Measurements from ENCODE around the gene PEX14.

Gene PEX14

DNA sequence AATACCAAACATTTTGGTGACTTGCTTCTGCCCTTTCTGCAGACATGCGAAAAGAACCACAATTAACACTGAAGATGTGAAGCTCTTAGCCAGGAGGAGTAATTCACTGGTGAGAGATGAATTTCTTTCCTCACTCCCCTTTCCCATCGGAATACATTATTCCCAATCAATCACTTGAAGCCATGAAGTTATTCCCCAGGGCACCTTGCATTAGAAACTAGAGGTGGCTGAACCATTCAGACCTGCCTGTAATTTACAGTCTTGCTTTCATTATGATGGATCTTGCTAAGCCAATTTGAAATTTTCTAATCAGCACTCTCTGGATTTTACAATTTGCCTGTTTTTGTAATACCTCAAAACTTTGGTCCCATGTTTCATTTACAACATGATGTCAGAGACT is 34.4 kb upstream of the PEX14 start:
- no peak for DNase-seq (ENCODE audit: low read depth)
- TF ChIP-seq, protein P1, sequence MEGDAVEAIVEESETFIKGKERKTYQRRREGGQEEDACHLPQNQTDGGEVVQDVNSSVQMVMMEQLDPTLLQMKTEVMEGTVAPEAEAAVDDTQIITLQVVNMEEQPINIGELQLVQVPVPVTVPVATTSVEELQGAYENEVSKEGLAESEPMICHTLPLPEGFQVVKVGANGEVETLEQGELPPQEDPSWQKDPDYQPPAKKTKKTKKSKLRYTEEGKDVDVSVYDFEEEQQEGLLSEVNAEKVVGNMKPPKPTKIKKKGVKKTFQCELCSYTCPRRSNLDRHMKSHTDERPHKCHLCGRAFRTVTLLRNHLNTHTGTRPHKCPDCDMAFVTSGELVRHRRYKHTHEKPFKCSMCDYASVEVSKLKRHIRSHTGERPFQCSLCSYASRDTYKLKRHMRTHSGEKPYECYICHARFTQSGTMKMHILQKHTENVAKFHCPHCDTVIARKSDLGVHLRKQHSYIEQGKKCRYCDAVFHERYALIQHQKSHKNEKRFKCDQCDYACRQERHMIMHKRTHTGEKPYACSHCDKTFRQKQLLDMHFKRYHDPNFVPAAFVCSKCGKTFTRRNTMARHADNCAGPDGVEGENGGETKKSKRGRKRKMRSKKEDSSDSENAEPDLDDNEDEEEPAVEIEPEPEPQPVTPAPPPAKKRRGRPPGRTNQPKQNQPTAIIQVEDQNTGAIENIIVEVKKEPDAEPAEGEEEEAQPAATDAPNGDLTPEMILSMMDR (IDR thresholded peaks at IDR 0.05; ENCODE audit: control insufficient read depth, insufficient read depth, low read depth, low read length, missing control alignments): no peak
- no peak overlapping the region for H3K4me3 ChIP-seq (ENCODE audit: control insufficient read depth, low read depth, low read length)

DNA sequence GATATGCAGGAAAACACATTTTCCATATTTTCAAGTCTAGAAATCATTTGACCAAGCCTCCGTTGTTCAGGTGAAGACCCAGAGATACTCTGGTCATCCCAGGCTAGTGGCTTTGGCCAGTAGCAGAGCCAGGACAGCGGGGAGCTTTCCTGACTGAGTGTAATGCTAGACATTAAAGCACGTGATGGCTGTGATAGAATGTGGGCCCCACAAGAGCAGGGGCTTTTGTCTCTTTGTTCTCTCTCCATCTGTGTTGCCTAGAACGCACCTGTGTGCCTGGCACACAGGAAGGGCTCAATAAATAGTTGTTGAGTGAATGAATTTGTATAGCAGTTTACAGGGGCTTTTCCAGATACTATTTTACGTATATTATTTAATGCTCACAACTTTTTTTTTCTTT is 34.0 kb upstream of the PEX14 start:
- no peak for DNase-seq (ENCODE audit: low read depth)
- no peak overlapping the region for H3K4me3 ChIP-seq (ENCODE audit: control insufficient read depth, low read depth, low read length)
- TF ChIP-seq, protein P1 (IDR thresholded peaks at IDR 0.05; ENCODE audit: control insufficient read depth, insufficient read depth, low read depth, low read length, missing control alignments): no peak

DNA sequence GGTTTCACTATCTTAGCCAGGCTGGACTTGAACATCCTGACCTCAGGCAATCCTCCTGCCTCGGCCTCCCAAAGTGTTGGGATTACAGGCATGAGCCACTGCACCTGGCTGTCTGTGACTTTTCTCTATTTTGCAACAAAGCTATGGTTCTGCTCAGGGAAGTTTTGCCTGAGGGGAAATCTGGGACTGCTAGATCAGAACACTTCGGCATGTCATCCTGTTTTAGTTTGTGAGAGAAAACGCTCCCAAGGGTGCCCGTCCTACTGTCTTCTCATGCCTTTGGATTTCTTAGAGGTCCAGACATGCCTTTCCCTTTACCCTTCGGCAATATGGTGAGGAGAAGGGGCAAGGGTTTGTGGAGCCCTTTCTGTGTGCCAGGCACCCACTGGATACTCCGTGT is 30.5 kb upstream of the PEX14 start:
- TF ChIP-seq, protein P1 (IDR thresholded peaks at IDR 0.05; ENCODE audit: control insufficient read depth, insufficient read depth, low read depth, low read length, missing control alignments): no peak
- H3K4me3 ChIP-seq (ENCODE audit: control insufficient read depth, low read depth, low read length): no peak overlapping the region
- DNase-seq (ENCODE audit: low read depth): no peak

DNA sequence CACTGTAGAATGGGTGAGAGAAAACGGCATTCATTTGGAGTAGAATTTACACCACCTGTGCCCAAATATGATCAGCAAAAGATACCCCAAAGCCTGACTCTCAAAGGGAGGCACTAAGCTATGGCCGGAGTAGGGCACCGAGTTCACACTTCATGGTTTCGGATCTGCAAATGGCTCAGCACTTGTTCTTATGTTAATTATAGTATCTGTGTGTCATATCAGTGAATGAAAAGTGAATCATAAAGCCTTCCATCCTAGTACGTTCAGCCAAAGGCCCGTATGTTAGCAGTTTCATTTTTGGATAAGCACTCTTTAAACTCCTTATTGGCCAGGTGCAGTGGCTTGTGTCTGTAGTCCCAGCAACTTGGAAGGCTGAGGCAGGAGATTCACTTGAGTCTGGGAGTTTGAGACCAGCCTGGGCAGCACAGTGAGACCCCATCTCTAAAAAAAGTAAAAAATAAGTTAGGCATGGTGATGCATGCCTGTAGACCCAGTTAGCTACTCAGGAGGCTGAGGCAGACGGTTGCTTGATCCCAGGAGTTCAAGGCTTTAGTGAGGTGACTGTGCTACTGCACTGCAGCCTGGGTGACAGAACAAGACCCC is 29.9 kb upstream of the PEX14 start:
- TF ChIP-seq, protein P1 (IDR thresholded peaks at IDR 0.05; ENCODE audit: control insufficient read depth, insufficient read depth, low read depth, low read length, missing control alignments): no peak
- no peak for DNase-seq (ENCODE audit: low read depth)

DNA sequence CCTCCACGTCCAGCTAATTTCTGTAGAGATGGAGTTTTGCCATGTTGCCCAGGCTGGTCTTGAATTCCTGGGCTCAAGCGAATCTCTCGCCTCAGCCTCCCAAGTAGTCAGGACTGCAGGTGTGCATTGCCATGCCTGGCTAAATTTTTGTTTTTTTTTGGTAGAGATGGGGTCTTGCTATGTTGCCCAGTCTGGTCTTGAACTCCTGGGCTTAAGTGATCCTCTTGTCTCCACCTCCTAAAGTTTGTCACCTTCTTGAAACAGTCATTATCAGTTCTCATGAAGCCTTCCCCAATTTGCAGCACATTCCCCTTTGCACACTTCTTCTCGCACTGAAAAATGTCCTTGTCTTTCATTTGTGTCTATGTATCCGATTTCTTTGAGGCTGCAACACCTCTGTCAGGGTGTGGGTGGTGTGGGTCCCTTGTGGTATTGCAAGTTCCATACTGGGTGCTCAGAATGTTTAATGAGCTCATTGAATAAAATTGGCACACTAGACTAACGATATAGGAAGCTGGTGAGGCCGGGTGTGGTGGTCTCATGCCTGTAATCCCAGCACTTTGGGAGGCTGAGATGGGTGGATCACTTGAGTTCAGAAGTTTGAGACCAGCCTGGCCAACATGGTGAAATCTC is 27.8 kb upstream of the PEX14 start:
- DNase-seq (ENCODE audit: low read depth): no peak
- TF ChIP-seq, protein P1 (IDR thresholded peaks at IDR 0.05; ENCODE audit: control insufficient read depth, insufficient read depth, low read depth, low read length, missing control alignments): no peak
- H3K4me3 ChIP-seq (ENCODE audit: control insufficient read depth, low read depth, low read length): no peak overlapping the region

More for the DNA sequence above, 29.9 kb upstream of the PEX14 start:
- no peak overlapping the region for H3K4me3 ChIP-seq (ENCODE audit: control insufficient read depth, low read depth, low read length)

DNA sequence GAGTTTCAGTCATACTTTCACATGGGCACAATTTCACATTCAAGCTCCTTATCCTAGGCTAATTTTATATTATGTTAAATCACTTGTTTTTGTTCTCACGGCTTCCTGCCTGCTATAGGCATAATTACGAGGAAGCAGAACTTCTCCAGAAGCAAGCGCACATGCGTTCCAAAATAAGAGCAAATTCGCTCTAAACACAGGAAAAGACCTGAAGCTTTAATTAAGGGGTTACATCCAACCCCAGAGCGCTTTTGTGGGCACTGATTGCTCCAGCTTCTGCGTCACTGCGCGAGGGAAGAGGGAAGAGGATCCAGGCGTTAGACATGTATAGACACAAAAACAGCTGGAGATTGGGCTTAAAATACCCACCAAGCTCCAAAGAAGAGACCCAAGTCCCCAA is 25.0 kb upstream of the PEX14 start, which contains the start of gene CORT:
Gene CORT, plus strand, starts transcription at position 281 of the 400 bp plus-strand sequence. CDS start 193 bp downstream, outside the sequence.
- DNase-seq (ENCODE audit: low read depth): no peak
- H3K4me3 ChIP-seq (ENCODE audit: control insufficient read depth, low read depth, low read length): no peak within 1 kb of the TSS
- TF ChIP-seq, protein P1 (IDR thresholded peaks at IDR 0.05; ENCODE audit: control insufficient read depth, insufficient read depth, low read depth, low read length, missing control alignments): no peak

Data from AG09309 (cell line).